WTC11 (cell line): Measurements from ENCODE around the gene NFKBIE. TPM values are rescaled to one million over a fixed set of nuclear protein-coding genes. Genes with fewer than 3 reads are reported as not detected.

Experiments used
- ATAC-seq: fragments of 200-7000 bp; cut with Tn5 transposase; 2 replicates; pipeline ENCODE4 v1.10.0; 2021; ENCODE audit warnings: mild to moderate bottlenecking, moderate library complexity
- CTCF ChIA-PET: fragments of 300-600 bp; sonication (Branson Sonifier 250); formaldehyde crosslinking; loops from one replicate; lab custom pipeline; 2021; ENCODE audit warnings: antibody characterized with exemption; lab: Charles Lee
- POLR2A ChIA-PET: fragments of 350-600 bp; sonication (Branson Sonifier 250); formaldehyde crosslinking; loops from one replicate; lab custom pipeline; 2021; ENCODE audit warnings: antibody characterized with exemption; lab: Charles Lee
- DNase-seq: peaks from one replicate; pipeline ENCODE4 v3.0.0; 2021; ENCODE audit warnings: low spot score
- H3K27ac Mint-ChIP-seq: 2 replicates; pipeline ENCODE4 v1.8.0; 2021; ENCODE audit warnings: mixed read lengths
- H3K27me3 Mint-ChIP-seq: 2 replicates; pipeline ENCODE4 v1.8.0; 2021; ENCODE audit warnings: low read depth, mild to moderate bottlenecking, moderate library complexity, mixed read lengths
- H3K36me3 Mint-ChIP-seq: 2 replicates; pipeline ENCODE4 v1.8.0; 2021; ENCODE audit warnings: mixed read lengths
- H3K4me1 Mint-ChIP-seq: 2 replicates; pipeline ENCODE4 v1.8.0; 2022; ENCODE audit warnings: mixed read lengths
- H3K4me3 Mint-ChIP-seq: 2 replicates; pipeline ENCODE4 v1.8.0; 2021; ENCODE audit warnings: mild to moderate bottlenecking, moderate library complexity, mixed read lengths
- H3K9me3 Mint-ChIP-seq: 2 replicates; pipeline ENCODE4 v1.8.0; 2021; ENCODE audit warnings: mixed read lengths
- ATF1 ChIP-seq: sonication (generic); formaldehyde crosslinking; IDR thresholded peaks from 2 replicates; pipeline ENCODE4 v1.8.1; 2023; ENCODE audit warnings: mild to moderate bottlenecking, moderate library complexity, missing genetic modification reagents
- ETV6 ChIP-seq: sonication (generic); formaldehyde crosslinking; IDR thresholded peaks from 2 replicates; pipeline ENCODE4 v1.8.1; 2022; ENCODE audit warnings: mild to moderate bottlenecking, missing genetic modification reagents
- FOXK1 ChIP-seq: sonication (generic); formaldehyde crosslinking; IDR thresholded peaks from 2 replicates; pipeline ENCODE4 v1.8.0; 2022; ENCODE audit warnings: mild to moderate bottlenecking, moderate library complexity, missing genetic modification reagents
- FOXP1 ChIP-seq: sonication (generic); formaldehyde crosslinking; IDR thresholded peaks from 2 replicates; pipeline ENCODE4 v1.8.0; 2022; ENCODE audit warnings: missing genetic modification reagents, mild to moderate bottlenecking, moderate library complexity, borderline replicate concordance
- GABPB1 ChIP-seq: sonication (generic); formaldehyde crosslinking; IDR thresholded peaks from 2 replicates; pipeline ENCODE4 v1.8.1; 2023; ENCODE audit warnings: mild to moderate bottlenecking, missing genetic modification reagents
- GRHL2 ChIP-seq: fragments of 250-450 bp; sonication (Bioruptor Pico); IDR thresholded peaks from 2 replicates; pipeline ENCODE4 v1.8.0; 2022; ENCODE audit warnings: mild to moderate bottlenecking, moderate library complexity; ENCODE audit not compliant: insufficient replicate concordance, severe bottlenecking
- IRF2 ChIP-seq: sonication (generic); formaldehyde crosslinking; IDR thresholded peaks from 2 replicates; pipeline ENCODE4 v1.8.0; 2022; ENCODE audit warnings: low read depth, missing genetic modification reagents, borderline replicate concordance
- NFE2L1 ChIP-seq: sonication (generic); formaldehyde crosslinking; IDR thresholded peaks from 2 replicates; pipeline ENCODE4 v1.8.1; 2023; ENCODE audit warnings: missing genetic modification reagents
- NR1H2 ChIP-seq: sonication (generic); formaldehyde crosslinking; IDR thresholded peaks from 2 replicates; pipeline ENCODE4 v1.9.0; 2021; ENCODE audit warnings: mild to moderate bottlenecking, moderate library complexity, missing genetic modification reagents
- NR3C1 ChIP-seq: sonication (generic); formaldehyde crosslinking; conservative IDR thresholded peaks from 2 replicates; pipeline ENCODE4 v1.8.1; 2023; ENCODE audit warnings: low read depth, mild to moderate bottlenecking, missing genetic modification reagents
- OVOL2 ChIP-seq: fragments of 250-450 bp; sonication (Bioruptor Pico); IDR thresholded peaks from 2 replicates; pipeline ENCODE4 v1.9.0; 2021; ENCODE audit warnings: mild to moderate bottlenecking, borderline replicate concordance
- SP1 ChIP-seq: sonication (generic); formaldehyde crosslinking; conservative IDR thresholded peaks from 2 replicates; pipeline ENCODE4 v1.8.1; 2022; ENCODE audit warnings: missing genetic modification reagents
- ZNF232 ChIP-seq: sonication (generic); formaldehyde crosslinking; IDR thresholded peaks from 2 replicates; pipeline ENCODE4 v1.8.0; 2022; ENCODE audit warnings: mild to moderate bottlenecking, missing genetic modification reagents
- ZNF396 ChIP-seq: fragments of 250-450 bp; sonication (Bioruptor Pico); IDR thresholded peaks from 2 replicates; pipeline ENCODE4 v1.8.0; 2021; ENCODE audit warnings: mild to moderate bottlenecking, moderate library complexity, borderline replicate concordance
- total RNA-seq: library from RNA; stranded (reverse); gene quantifications from 3 replicates; pipeline ENCODE4 v1.2.3, GENCODE V29; 2021
- TF ChIP-seq, protein P1 (sequence below): sonication (generic); formaldehyde crosslinking; IDR thresholded peaks from 2 replicates; pipeline ENCODE4 v1.8.0; 2022; ENCODE audit warnings: missing genetic modification reagents
- TF ChIP-seq, protein P2 (sequence below): sonication (generic); formaldehyde crosslinking; IDR thresholded peaks from 2 replicates; pipeline ENCODE4 v1.8.0; 2023; ENCODE audit warnings: missing genetic modification reagents, mild to moderate bottlenecking, borderline replicate concordance
- TF ChIP-seq, protein P3 (sequence below): sonication (generic); formaldehyde crosslinking; IDR thresholded peaks from 2 replicates; pipeline ENCODE4 v1.8.1; 2022; ENCODE audit warnings: missing genetic modification reagents, borderline replicate concordance

Gene NFKBIE
- total RNA-seq, 1 experiment from 2014 or later = 10.3 TPM

DNA sequence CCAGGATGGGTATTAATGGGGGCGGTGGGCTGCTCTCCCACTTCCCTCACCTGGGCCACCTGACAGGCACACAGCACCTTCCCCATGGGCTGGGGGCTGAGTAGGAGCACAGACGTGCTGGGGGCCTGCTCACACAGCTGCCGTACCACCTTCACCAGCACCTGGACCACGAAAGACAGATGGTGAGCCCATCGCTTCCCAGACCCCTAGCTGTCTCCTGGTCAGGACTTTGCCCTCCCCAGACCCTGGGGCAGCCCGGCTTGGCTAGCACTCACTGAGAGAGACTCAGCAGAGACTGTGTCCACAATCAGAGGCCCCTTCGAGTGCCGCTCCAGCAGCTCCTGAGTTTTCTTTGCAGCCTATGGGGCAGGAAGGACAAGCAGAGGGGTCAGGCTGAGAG is 35.8 kb upstream of the NFKBIE start:
- H3K4me3 Mint-ChIP-seq = no peak overlapping the region
- no peaks in the 10 kb centered on the region for H3K9me3 Mint-ChIP-seq
- POLR2A ChIA-PET = no interaction called here
- CTCF ChIA-PET = interaction anchor here (1.3 to 3.5 kb wide), 2 partner anchors 12 to 44 kb away, joined by 4 to 16 read pairs; partner anchors contain the start of gene AARS2
- ATAC-seq (no peak), DNase-seq (no peak)
- peaks cover 46% of the 10 kb centered on the region for H3K36me3 Mint-ChIP-seq
- no peak overlapping the region for H3K27ac Mint-ChIP-seq
- TF ChIP-seq, protein P1, sequence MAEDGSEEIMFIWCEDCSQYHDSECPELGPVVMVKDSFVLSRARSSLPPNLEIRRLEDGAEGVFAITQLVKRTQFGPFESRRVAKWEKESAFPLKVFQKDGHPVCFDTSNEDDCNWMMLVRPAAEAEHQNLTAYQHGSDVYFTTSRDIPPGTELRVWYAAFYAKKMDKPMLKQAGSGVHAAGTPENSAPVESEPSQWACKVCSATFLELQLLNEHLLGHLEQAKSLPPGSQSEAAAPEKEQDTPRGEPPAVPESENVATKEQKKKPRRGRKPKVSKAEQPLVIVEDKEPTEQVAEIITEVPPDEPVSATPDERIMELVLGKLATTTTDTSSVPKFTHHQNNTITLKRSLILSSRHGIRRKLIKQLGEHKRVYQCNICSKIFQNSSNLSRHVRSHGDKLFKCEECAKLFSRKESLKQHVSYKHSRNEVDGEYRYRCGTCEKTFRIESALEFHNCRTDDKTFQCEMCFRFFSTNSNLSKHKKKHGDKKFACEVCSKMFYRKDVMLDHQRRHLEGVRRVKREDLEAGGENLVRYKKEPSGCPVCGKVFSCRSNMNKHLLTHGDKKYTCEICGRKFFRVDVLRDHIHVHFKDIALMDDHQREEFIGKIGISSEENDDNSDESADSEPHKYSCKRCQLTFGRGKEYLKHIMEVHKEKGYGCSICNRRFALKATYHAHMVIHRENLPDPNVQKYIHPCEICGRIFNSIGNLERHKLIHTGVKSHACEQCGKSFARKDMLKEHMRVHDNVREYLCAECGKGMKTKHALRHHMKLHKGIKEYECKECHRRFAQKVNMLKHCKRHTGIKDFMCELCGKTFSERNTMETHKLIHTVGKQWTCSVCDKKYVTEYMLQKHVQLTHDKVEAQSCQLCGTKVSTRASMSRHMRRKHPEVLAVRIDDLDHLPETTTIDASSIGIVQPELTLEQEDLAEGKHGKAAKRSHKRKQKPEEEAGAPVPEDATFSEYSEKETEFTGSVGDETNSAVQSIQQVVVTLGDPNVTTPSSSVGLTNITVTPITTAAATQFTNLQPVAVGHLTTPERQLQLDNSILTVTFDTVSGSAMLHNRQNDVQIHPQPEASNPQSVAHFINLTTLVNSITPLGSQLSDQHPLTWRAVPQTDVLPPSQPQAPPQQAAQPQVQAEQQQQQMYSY = no peak
- no peak for TF ChIP-seq FOXP1
- TF ChIP-seq, protein P2, sequence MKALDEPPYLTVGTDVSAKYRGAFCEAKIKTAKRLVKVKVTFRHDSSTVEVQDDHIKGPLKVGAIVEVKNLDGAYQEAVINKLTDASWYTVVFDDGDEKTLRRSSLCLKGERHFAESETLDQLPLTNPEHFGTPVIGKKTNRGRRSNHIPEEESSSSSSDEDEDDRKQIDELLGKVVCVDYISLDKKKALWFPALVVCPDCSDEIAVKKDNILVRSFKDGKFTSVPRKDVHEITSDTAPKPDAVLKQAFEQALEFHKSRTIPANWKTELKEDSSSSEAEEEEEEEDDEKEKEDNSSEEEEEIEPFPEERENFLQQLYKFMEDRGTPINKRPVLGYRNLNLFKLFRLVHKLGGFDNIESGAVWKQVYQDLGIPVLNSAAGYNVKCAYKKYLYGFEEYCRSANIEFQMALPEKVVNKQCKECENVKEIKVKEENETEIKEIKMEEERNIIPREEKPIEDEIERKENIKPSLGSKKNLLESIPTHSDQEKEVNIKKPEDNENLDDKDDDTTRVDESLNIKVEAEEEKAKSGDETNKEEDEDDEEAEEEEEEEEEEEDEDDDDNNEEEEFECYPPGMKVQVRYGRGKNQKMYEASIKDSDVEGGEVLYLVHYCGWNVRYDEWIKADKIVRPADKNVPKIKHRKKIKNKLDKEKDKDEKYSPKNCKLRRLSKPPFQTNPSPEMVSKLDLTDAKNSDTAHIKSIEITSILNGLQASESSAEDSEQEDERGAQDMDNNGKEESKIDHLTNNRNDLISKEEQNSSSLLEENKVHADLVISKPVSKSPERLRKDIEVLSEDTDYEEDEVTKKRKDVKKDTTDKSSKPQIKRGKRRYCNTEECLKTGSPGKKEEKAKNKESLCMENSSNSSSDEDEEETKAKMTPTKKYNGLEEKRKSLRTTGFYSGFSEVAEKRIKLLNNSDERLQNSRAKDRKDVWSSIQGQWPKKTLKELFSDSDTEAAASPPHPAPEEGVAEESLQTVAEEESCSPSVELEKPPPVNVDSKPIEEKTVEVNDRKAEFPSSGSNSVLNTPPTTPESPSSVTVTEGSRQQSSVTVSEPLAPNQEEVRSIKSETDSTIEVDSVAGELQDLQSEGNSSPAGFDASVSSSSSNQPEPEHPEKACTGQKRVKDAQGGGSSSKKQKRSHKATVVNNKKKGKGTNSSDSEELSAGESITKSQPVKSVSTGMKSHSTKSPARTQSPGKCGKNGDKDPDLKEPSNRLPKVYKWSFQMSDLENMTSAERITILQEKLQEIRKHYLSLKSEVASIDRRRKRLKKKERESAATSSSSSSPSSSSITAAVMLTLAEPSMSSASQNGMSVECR (CRISPR knock-in tag) = no peak
- no peak for TF ChIP-seq GRHL2 (CRISPR knock-in tag)
- TF ChIP-seq ETV6 (CRISPR knock-in tag) = no peak
- TF ChIP-seq FOXK1 (CRISPR knock-in tag) = no peak
- TF ChIP-seq IRF2 (CRISPR knock-in tag) = no peak
- TF ChIP-seq NR3C1 (CRISPR knock-in tag) = no peak
- H3K4me1 Mint-ChIP-seq = peaks cover 11% of the 10 kb centered on the region
- peaks cover 17% of the 10 kb centered on the region for H3K27me3 Mint-ChIP-seq

DNA sequence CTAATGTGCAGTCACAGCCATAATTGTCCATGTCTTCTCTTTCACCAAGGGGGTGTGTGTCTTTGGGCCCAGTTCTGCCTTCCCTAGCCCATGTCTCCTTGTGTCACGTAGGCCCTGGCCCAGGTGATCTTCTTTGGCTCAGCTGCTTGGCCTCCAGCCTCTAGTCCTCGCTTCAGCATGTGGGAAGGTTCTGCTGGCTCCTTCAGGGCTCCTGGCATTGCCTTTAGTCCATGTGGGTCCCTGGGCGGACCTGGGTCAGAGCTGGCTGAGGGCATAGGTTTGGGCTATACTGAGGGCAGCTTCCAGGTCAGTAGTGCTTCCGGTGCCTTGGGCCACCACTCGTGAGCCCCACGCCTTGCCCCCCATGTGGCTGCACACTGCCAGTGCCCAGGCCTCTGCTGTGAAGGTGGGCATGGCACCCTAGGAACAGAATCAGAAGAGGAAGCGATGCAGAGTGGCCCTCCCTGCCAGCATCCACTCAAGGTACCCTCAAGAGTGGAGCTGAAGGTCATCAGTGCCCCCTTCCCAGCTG is 35.0 kb upstream of the NFKBIE start:
- ChIA-PET POLR2A (no interaction called here), CTCF (interaction anchor here (1.3 to 3.5 kb wide), 2 partner anchors 12 to 44 kb away, joined by 4 to 16 read pairs; partner anchors contain the start of gene AARS2)
- peaks cover 40% of the 10 kb centered on the region for H3K36me3 Mint-ChIP-seq
- TF ChIP-seq NFE2L1 (CRISPR knock-in tag) = no peak
- TF ChIP-seq ATF1 (CRISPR knock-in tag) = no peak
- TF ChIP-seq ZNF396 = no peak
- no peak for TF ChIP-seq SP1 (CRISPR knock-in tag)
- TF ChIP-seq GABPB1 (CRISPR knock-in tag) = no peak
- TF ChIP-seq ZNF232 (CRISPR knock-in tag) = no peak
- no peak for TF ChIP-seq OVOL2 (CRISPR knock-in tag)
- TF ChIP-seq NR1H2 (CRISPR knock-in tag) = no peak
- TF ChIP-seq, protein P3, sequence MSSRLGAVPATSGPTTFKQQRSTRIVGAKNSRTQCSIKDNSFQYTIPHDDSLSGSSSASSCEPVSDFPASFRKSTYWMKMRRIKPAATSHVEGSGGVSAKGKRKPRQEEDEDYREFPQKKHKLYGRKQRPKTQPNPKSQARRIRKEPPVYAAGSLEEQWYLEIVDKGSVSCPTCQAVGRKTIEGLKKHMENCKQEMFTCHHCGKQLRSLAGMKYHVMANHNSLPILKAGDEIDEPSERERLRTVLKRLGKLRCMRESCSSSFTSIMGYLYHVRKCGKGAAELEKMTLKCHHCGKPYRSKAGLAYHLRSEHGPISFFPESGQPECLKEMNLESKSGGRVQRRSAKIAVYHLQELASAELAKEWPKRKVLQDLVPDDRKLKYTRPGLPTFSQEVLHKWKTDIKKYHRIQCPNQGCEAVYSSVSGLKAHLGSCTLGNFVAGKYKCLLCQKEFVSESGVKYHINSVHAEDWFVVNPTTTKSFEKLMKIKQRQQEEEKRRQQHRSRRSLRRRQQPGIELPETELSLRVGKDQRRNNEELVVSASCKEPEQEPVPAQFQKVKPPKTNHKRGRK (CRISPR knock-in tag) = no peak
- peaks cover 11% of the 10 kb centered on the region for H3K4me1 Mint-ChIP-seq
- no peak overlapping the region for H3K27ac Mint-ChIP-seq
- DNase-seq = no peak
- ATAC-seq = no peak
- no peak overlapping the region for H3K4me3 Mint-ChIP-seq
- H3K9me3 Mint-ChIP-seq = no peaks in the 10 kb centered on the region
- H3K27me3 Mint-ChIP-seq = peaks cover 23% of the 10 kb centered on the region
